Activated CD4-positive, CD25-positive, alpha-beta regulatory T cell (primary cell): ENCODE measurements around the gene CACNB3.
A peak's percentile ranks its signal among the peaks of the same experiment; 100 is the strongest.

Experiments
- DNase-seq, 4 experiments: peaks; one replicate each; lab custom pipeline; 2025; lab: John Stamatoyannopoulos, UW

CACNB3 gene

GRCh38 chr12:48817873-48818830 is at the start of gene CACNB3:
TSS of gene CACNB3 (plus strand) at chr12:48818496. CDS start at chr12:48818930, 434 bp downstream.
- DNase-seq, result peak; percentile 43 to 65 (median 56)

- DNase-seq, result no peak
Observed at GRCh38 chr12:48768736-48769135, 49.6 kb upstream of the CACNB3 start.

- no peak for DNase-seq
Observed at GRCh38 chr12:48770756-48771155, 47.5 kb upstream of the CACNB3 start.

GRCh38 chr12:48771588-48772112 is 46.6 kb upstream of the CACNB3 start:
- DNase-seq, result no peak

- DNase-seq, result no peak
Observed at GRCh38 chr12:48773686-48774085, 44.6 kb upstream of the CACNB3 start.

GRCh38 chr12:48774516-48774915 is 43.8 kb upstream of the CACNB3 start:
- no peak for DNase-seq

GRCh38 chr12:48775299-48775698 is 43.0 kb upstream of the CACNB3 start:
- DNase-seq, result no peak

- no peak for DNase-seq
Observed at GRCh38 chr12:48775991-48776649, 42.2 kb upstream of the CACNB3 start.

GRCh38 chr12:48776956-48777355 is 41.3 kb upstream of the CACNB3 start:
- no peak for DNase-seq

GRCh38 chr12:48777501-48778400 is 40.5 kb upstream of the CACNB3 start:
- DNase-seq, result no peak

GRCh38 chr12:48779869-48780268 is 38.4 kb upstream of the CACNB3 start:
- DNase-seq, result no peak

- no peak for DNase-seq
Observed at GRCh38 chr12:48780381-48781025, 37.8 kb upstream of the CACNB3 start.

GRCh38 chr12:48781750-48782456 is 36.4 kb upstream of the CACNB3 start:
- DNase-seq, result no peak

GRCh38 chr12:48782457-48783395 is 35.6 kb upstream of the CACNB3 start:
- DNase-seq, result no peak

GRCh38 chr12:48783432-48783831 is 34.9 kb upstream of the CACNB3 start:
- no peak for DNase-seq

GRCh38 chr12:48786591-48787544 is 31.4 kb upstream of the CACNB3 start:
- DNase-seq, result no peak

GRCh38 chr12:48787791-48788523 is 30.3 kb upstream of the CACNB3 start:
- no peak for DNase-seq

GRCh38 chr12:48788524-48788853 is 29.8 kb upstream of the CACNB3 start:
- no peak for DNase-seq
